ENCODE data around the gene MYO1E.

Gene MYO1E

DNA sequence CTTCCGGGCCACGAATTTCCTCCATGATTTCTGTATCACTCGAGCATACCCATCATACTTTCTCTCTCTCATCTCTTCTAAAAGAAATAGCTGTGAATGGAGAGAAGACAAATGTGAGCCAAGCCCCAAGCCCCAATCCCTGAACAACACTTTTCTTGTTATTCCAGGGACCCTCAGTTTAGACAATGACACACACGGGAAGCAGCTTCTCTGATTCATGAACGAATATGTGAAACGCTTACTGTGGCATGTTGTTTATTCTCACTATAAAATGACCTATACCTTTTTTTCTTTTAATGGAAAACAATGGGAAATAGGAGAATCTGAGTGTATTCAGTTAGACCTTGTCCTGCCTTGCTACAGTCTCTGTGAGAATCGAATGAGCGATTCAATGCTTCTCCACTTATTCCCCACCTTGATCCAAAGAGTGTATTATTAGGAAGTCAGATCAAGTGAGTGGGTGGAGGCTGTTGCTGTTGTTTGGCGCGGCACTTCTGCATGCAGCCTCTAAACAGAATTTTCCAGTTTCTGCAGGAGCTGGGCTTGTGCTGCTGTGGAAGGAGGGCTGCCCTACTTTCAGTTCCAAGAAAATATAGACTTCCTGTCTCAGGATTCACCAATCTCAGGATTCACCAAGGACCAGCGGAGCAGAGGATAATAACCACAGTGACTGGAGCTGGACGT is 198.4 kb downstream of the MYO1E start:
- no peak overlapping the region for H3K27ac ChIP-seq
- no peak for TF ChIP-seq ZFX (IDR thresholded peaks at IDR 0.05; ENCODE audit: borderline replicate concordance)
- TF ChIP-seq, protein P1, sequence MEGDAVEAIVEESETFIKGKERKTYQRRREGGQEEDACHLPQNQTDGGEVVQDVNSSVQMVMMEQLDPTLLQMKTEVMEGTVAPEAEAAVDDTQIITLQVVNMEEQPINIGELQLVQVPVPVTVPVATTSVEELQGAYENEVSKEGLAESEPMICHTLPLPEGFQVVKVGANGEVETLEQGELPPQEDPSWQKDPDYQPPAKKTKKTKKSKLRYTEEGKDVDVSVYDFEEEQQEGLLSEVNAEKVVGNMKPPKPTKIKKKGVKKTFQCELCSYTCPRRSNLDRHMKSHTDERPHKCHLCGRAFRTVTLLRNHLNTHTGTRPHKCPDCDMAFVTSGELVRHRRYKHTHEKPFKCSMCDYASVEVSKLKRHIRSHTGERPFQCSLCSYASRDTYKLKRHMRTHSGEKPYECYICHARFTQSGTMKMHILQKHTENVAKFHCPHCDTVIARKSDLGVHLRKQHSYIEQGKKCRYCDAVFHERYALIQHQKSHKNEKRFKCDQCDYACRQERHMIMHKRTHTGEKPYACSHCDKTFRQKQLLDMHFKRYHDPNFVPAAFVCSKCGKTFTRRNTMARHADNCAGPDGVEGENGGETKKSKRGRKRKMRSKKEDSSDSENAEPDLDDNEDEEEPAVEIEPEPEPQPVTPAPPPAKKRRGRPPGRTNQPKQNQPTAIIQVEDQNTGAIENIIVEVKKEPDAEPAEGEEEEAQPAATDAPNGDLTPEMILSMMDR (IDR thresholded peaks at IDR 0.05): no peak

DNA sequence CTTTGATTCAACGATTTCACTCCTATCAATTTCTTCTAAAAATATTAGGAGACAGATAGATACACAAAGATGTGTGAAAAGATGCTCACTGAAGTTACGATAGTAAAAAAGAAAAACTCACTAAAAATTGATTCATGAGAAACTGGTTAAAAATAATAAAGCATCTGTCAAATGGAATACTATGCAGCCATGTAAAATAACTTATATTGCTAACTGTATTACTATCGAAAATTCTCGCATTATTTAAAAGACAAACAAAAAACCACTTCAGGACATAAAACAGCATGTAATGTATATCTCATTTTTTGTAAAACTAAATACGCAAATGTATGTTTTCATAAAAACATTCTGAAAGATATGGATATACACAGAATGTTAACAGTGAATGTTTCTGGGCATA is 199.5 kb downstream of the MYO1E start:
- TF ChIP-seq, protein P1 (IDR thresholded peaks at IDR 0.05): no peak
- H3K27ac ChIP-seq: no peak overlapping the region

DNA sequence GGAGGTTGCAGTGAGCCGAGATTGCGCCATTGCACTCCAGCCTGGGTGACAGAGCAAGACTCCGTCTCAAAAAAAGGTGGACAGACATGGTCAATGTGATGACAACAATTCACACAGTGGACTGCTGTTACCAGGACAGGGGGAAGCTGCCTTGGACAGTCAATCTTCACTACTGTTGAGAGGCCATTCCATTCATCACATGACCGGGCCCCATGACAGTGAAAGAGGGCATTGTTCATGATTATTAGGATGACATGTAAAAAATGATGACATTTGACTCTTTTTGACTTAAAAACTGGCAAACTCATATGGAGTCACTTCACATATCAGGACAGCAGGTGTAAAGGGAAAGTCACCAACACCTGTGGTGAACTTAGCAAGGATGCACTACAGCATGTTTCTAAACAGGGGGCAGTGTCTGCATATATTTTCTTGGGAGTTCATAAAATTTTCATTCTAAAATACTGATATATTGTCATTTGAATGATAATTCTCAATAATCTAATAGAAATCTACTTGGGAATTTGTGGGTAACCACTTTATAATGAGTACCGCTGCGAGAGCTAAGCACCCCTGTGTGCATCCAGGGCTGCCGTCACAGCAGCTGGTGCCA is 200.3 kb downstream of the MYO1E start:
- H3K27ac ChIP-seq: no peak overlapping the region
- TF ChIP-seq, protein P1 (IDR thresholded peaks at IDR 0.05): no peak

DNA sequence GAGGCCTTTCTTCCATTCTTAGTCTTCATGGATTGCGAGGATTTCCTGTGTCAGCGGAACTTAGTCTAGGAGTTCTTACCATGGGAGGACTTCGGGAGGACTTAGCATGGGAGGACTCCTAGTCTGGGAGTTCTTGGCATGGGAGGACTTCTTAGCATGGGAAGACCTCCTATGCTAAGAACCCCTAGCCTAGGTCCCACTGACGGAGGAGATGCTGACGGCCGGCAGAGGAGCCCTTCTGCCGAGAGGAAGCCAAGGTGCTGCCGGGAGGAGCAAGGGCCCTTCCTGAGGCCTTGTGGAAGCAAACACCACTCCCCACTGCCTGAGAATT is 201.6 kb downstream of the MYO1E start:
- TF ChIP-seq, protein P1 (IDR thresholded peaks at IDR 0.05): no peak
- TF ChIP-seq ZFX (IDR thresholded peaks at IDR 0.05; ENCODE audit: borderline replicate concordance): no peak
- H3K27ac ChIP-seq: no peak overlapping the region

DNA sequence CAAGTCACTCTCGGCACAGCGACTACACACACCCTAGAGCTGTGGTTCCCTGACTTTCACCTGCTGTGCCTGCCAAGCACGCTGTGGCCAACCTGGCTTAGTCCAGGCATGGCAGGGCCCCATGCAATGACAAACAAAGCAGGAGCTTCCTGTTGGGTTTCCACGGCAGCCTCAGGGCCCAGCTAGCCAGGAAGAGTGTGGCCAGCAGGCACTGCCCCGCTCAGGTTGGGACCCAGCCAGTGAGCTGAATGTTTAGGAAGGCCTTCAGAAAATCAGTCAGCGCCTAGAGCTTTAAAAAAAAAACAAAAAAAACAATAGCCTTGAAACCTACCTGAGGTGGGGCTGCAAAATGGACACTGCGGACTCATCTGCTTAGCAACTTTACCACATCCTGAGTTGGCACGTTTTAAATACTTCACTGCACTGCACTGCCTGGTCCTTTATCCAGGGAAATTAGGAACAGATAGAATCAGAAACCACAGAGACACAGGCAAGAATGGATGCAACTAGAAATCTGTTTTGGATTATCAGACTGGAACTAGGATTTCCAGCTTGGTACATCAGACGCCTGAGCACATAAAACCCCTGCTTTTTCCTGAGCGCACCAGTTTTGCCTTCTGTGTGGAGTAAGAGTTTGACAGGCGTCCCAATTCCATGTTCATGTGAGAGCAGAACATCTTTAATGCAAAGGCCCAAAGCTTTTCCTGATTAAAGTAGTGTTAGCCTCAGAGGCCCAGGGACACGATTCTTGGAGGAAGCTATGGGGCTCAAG is 202.2 kb downstream of the MYO1E start:
- H3K27ac ChIP-seq: no peak overlapping the region
- no peak for TF ChIP-seq ZFX (IDR thresholded peaks at IDR 0.05; ENCODE audit: borderline replicate concordance)
- TF ChIP-seq, protein P1 (IDR thresholded peaks at IDR 0.05): no peak

DNA sequence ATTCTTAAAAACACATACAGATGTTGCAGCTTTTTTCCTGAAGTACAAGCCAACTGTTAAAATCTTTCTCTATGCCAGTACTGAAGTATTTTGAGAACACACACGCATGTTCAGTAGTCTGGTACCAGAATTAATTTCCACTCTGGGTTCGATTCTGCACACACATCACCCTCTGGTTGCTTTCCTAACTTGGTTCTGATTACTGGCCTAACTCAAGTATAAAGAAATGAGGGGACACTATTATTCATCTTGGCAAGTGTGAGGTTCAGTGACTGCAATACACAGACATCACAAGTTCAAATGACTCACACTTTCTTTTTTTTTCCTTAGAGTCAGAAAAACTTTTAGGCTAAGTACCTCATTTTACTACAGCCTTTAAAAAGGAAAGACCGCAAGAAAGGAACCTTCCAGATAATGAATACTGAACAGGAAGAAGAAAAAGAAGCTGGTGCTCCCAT is 203.4 kb downstream of the MYO1E start:
- TF ChIP-seq, protein P1 (IDR thresholded peaks at IDR 0.05): no peak
- TF ChIP-seq ZFX (IDR thresholded peaks at IDR 0.05; ENCODE audit: borderline replicate concordance): no peak
- no peak overlapping the region for H3K27ac ChIP-seq

DNA sequence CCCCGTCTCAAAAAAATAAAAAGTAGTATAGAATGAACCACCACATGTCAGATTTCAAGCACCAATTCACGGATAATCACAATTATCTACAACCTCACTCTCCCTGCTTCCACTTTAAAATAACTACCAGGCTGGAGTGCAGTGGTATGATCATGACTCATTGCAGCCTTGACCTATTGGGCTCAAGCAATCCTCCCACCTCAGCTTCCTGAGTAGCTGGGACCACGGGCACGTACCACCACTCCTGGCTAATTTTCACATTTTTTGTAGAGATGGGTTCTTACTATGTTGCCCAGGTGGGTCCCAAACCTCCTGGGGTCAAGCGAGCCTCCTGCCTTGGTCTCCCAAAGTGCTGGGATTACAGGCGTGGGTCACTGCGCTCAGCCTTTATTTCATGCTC is 204.1 kb downstream of the MYO1E start:
- TF ChIP-seq, protein P1 (IDR thresholded peaks at IDR 0.05): no peak
- TF ChIP-seq ZFX (IDR thresholded peaks at IDR 0.05; ENCODE audit: borderline replicate concordance): no peak
- H3K27ac ChIP-seq: no peak overlapping the region
